GM12878 (cell line): ENCODE measurements around the gene CARD10. TPM values are rescaled to one million over a fixed set of nuclear protein-coding genes. Genes with fewer than 3 reads are reported as not detected.

ENCODE experiments used
- ATAC-seq: fragments of 200-7000 bp; cut with Tn5 transposase; 3 replicates; pipeline ENCODE4 v1.9.1; 2020; ENCODE audit warnings: mild to moderate bottlenecking, moderate library complexity
- BruUV-seq: library from RNA; stranded (reverse); fragments of 400-500 nt; replicated peaks from 2 replicates; lab custom pipeline; 2021; lab: Mats Ljungman, UMichigan
- CTCF ChIA-PET: fragments of 300-600 bp; sonication (Branson Sonifier 250); formaldehyde crosslinking; extraction: SDS; loops from one replicate; lab custom pipeline; 2021; ENCODE audit warnings: inconsistent platforms; lab: Yijun Ruan, JAX
- POLR2A ChIA-PET: fragments of 350-600 bp; formaldehyde crosslinking; extraction: SDS; loops from one replicate; lab custom pipeline; 2021; ENCODE audit warnings: inconsistent platforms; lab: Charles Lee
- RAD21 ChIA-PET: fragments of 300-600 bp; sonication (Branson Sonifier 250); formaldehyde crosslinking; loops from one replicate; lab custom pipeline; 2023; ENCODE audit warnings: antibody characterized with exemption; ENCODE audit not compliant: unreplicated experiment; lab: Charles Lee
- SMC1A ChIA-PET: fragments of 300-600 bp; sonication (Branson Sonifier 250); formaldehyde crosslinking; loops from one replicate; lab custom pipeline; 2023; ENCODE audit not compliant: unreplicated experiment, uncharacterized antibody; lab: Charles Lee
- DNase-seq: peaks from one replicate; pipeline ENCODE4 v3.0.0-alpha.2; 2011; ENCODE audit warnings: low read depth, low spot score
- FAIRE-seq: peaks from 3 replicates; lab custom pipeline; 2011; peaks lifted over from hg19 to GRCh38; lab: Jason Lieb, UNC
- H2AFZ ChIP-seq: 2 replicates; pipeline ENCODE4 v1.6.0; 2011; ENCODE audit warnings: low read depth, low read length, control low read depth; ENCODE audit not compliant: control insufficient read depth
- H3K27ac ChIP-seq: 2 replicates; pipeline ENCODE4 v1.5.1; 2011; ENCODE audit warnings: control low read depth; ENCODE audit not compliant: control insufficient read depth, insufficient read depth
- H3K27me3 ChIP-seq, 2 experiments: replicated peaks in 1 of 2; 2 replicates each; pipeline versions ENCODE4 v1.6.0 to v1.6.1; 2011; ENCODE audit warnings: low read length in 1 of 2; ENCODE audit not compliant: control insufficient read depth in 2 of 2, insufficient read depth in 2 of 2
- H3K36me3 ChIP-seq, 2 experiments: 2 replicates each; pipeline ENCODE4 v1.5.1; 2011; ENCODE audit warnings: low read length in 1 of 2; ENCODE audit not compliant: control insufficient read depth in 2 of 2, insufficient read depth in 2 of 2
- H3K4me1 ChIP-seq: 2 replicates; pipeline ENCODE4 v1.6.1; 2011; ENCODE audit warnings: mild to moderate bottlenecking, low read length, moderate library complexity, mixed read lengths; ENCODE audit not compliant: control insufficient read depth, insufficient read depth
- H3K4me2 ChIP-seq: 2 replicates; pipeline ENCODE4 v1.6.0; 2011; ENCODE audit warnings: control low read depth; ENCODE audit not compliant: control insufficient read depth, insufficient read depth
- H3K4me3 ChIP-seq: fragments of 200-600 bp; sonication (generic); 2 replicates; pipeline ENCODE4 v1.5.1; 2016
- H3K79me2 ChIP-seq: 2 replicates; pipeline ENCODE4 v1.6.0; 2011; ENCODE audit warnings: low read length; ENCODE audit not compliant: control insufficient read depth, insufficient read depth
- H3K9ac ChIP-seq: 2 replicates; pipeline ENCODE4 v1.8.0; 2011; ENCODE audit warnings: low read length, control low read depth, mixed read lengths; ENCODE audit not compliant: control insufficient read depth, insufficient read depth
- H3K9me3 ChIP-seq: replicated peaks from 3 replicates; pipeline ENCODE4 v1.5.1; 2011; ENCODE audit warnings: mild to moderate bottlenecking, low read length; ENCODE audit not compliant: control insufficient read depth, insufficient read depth
- H4K20me1 ChIP-seq: 2 replicates; pipeline ENCODE4 v1.6.0; 2011; ENCODE audit not compliant: control insufficient read depth, insufficient read depth
- BRCA1 ChIP-seq: IDR thresholded peaks from 2 replicates; pipeline ENCODE4 v1.6.1; 2011; ENCODE audit warnings: low read depth, low read length, improper control_type of control experiment
- DPF2 ChIP-seq: fragments of 450-650 bp; IDR thresholded peaks from 2 replicates; pipeline ENCODE4 v1.6.1; 2017; ENCODE audit warnings: mild to moderate bottlenecking
- FOS ChIP-seq: IDR thresholded peaks from 3 replicates; pipeline ENCODE4 v1.6.1; 2011; ENCODE audit warnings: borderline replicate concordance; ENCODE audit not compliant: insufficient read length; ENCODE audit errors: extremely low read depth
- GABPA ChIP-seq: IDR thresholded peaks from 2 replicates; pipeline ENCODE4 v1.6.1; 2014; ENCODE audit warnings: antibody characterized with exemption, low read depth, mild to moderate bottlenecking, inconsistent platforms
- NFXL1 ChIP-seq: fragments of 450-650 bp; IDR thresholded peaks from 2 replicates; pipeline ENCODE4 v1.6.1; 2017; ENCODE audit warnings: antibody characterized with exemption, mild to moderate bottlenecking, borderline replicate concordance
- NR2C2 ChIP-seq: IDR thresholded peaks from 2 replicates; pipeline ENCODE4 v1.6.1; 2011; ENCODE audit warnings: borderline replicate concordance, low read depth; ENCODE audit not compliant: control insufficient read depth, insufficient read length
- POLR2AphosphoS5 ChIP-seq: IDR thresholded peaks from 2 replicates; pipeline ENCODE4 v1.6.1; 2011; ENCODE audit warnings: mild to moderate bottlenecking, low read length, inconsistent platforms
- ZNF274 ChIP-seq: IDR thresholded peaks from one replicate; pipeline ENCODE4 v1.8.0; 2011; ENCODE audit not compliant: insufficient read length, insufficient read depth
- WGBS: methylation state at CpG from one replicate; pipeline ENCODE4 v1.1.6; 2016; ENCODE audit warnings: low lambda C conversion rate; ENCODE audit not compliant: insufficient replicate concordance, insufficient coverage; ENCODE audit errors: missing lambda C conversion rate; 5-methylcytosine and 5-hydroxymethylcytosine counted together
- in situ Hi-C: fragments of 300-500 bp; cut with MboI; formaldehyde crosslinking; loops from 9 replicates; pipeline ENCODE4 v1.14.3; 2018; ENCODE audit warnings: mixed read lengths
- intact Hi-C: fragments of 100-400 bp; cut with micrococcal nuclease; formaldehyde crosslinking; loops from one replicate; pipeline ENCODE4 v1.14.2; 2022; ENCODE audit not compliant: unreplicated experiment
- polyA plus RNA-seq, 11 experiments: library from polyadenylated mRNA; depleted of rRNA in 4 of 11; unstranded in 6 of 11; stranded (reverse) in 5 of 11; fragments of >200 nt; fragmentation: Nextera tagmentation in 4 of 11; fragmentation: Illumina TruSeq in 1 of 11; extraction: Ambion mirVana in 4 of 11; extraction: Trizol in 1 of 11; gene quantifications; 1 replicate in 1 of 11; 2 replicates in 10 of 11; pipeline versions ENCODE4 v1.2.1 to v1.2.3, GENCODE V29; 2011 to 2016; ENCODE audit warnings: inconsistent platforms in 2 of 11, missing spikeins in 2 of 11, low read depth in 1 of 11
- total RNA-seq, 4 experiments: library from RNA; depleted of rRNA in 3 of 4; stranded (reverse); fragments of >200 nt in 3 of 4; fragmentation: Illumina TruSeq in 1 of 4; extraction: Trizol in 1 of 4; gene quantifications; 2 replicates each; pipeline versions ENCODE4 v1.2.1 to v1.2.3, GENCODE V29; 2013 to 2021
- TF ChIP-seq, protein P1 (sequence below): fragments of 450-650 bp; IDR thresholded peaks from 2 replicates; pipeline ENCODE4 v1.6.1; 2016; ENCODE audit warnings: mild to moderate bottlenecking

Gene CARD10
- total and polyA plus RNA-seq, 10 of the 15 experiments (the other 5 are each of a cell fraction or from before 2014, with no cell fraction given) = 0.08 to 0.10 (median 0.10) TPM; not detected in 7

DNA sequence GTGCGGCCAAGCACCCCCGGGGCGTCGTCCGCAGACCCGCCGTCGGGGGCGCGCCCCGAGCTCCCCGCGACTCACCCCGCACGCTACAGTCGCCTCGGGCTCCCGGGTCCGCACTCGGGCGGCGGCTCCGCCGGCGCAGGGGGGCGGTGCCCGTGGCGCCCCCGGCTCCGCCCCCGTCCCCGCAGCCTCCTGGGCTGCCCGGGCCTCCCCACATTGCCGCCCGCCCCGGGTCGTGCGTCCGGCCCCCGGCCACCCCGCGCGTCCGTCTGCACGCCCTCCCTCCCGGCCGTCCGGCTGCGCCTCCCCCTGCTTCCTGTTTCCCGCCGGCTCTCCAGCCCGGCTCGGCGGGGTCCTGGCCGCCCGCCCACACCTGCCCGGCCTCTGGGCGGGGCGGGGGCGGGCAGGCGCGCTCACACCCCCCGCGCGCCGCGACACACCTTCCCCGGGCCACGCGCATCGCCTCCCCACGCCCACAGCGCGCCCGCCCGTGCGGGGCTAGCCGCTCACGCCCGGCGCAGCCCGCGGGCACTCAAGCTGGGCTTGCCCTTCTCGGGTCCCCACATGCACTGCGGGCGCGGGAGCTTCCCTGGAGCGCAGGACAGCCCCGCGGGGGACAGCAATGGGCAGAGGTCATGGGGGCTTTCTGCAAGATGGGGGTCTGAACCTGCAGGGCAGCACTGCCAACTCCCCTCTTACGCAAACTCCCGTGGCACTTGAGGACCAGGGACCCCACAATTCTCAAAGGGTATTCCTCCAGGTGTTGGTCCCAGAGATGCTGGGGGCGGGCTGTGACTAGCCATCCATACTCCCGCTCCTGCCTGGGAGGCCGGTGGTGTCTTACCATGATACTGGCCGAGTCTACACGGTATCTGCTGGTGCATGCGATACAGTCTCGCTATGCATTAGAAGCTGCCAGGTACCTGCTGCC, at the start of gene CARD10 (continued):
- TF ChIP-seq NR2C2 = no peak
- no peak for TF ChIP-seq GABPA
- TF ChIP-seq DPF2 = 0 out of 2 replicates have a peak, but pooled peaks have one; percentile 17
- no peak for TF ChIP-seq POLR2AphosphoS5
- no peak for TF ChIP-seq FOS
- no peak for TF ChIP-seq NFXL1

DNA sequence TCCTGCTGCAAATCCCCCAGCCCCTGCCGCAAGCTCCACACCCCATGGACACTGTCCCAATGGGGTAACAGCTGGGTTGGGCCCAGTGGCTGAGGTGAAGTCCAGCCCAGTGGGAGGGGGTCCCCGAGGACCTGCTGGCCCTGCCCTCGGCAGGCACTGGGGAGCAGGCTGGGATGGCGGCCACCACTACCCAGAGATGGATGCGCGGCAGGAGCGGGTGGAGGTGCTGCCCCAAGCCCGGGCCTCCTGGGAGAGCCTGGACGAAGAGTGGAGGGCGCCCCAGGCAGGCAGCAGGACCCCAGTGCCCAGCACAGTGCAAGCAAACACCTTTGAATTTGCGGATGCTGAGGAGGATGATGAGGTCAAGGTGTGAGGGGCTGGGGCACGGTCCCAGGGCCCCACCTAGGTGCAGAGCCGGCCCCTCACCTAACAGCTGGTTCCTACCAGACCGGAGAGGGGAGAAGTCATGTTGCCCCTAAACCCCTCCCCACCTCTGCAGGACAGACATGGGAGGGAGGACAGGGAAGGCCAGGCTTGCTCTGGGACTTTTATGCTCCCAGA, 49.3 kb upstream of the CARD10 start:
- H3K27me3 ChIP-seq = no peaks in the 10 kb centered on the region
- POLR2A ChIA-PET = interaction anchor here (0.6 to 2.7 kb wide), 6 partner anchors 11 to 1067 kb away, joined by 3 to 21 read pairs (median 4); partner anchors contain the start of gene LGALS2

More for the DNA sequence above, 49.3 kb upstream of the CARD10 start:
- Histone ChIP-seq H3K79me2 (no peaks in the 10 kb centered on the region), H3K4me3 (no peak overlapping the region), H4K20me1 (no peaks in the 10 kb centered on the region), H3K4me2 (no peak overlapping the region), H3K4me1 (peaks cover 11% of the 10 kb centered on the region), H3K9me3 (no peaks in the 10 kb centered on the region), H3K36me3 (no peaks in the 10 kb centered on the region)
- in situ Hi-C loops (no loop called here), intact Hi-C loops (loop anchor here (10.0 kb wide), 1 partner anchor 254 kb away; no protein-coding TSS in a partner anchor)
- DNase-seq (no peak), ATAC-seq (no peak), FAIRE-seq (no peak)
- BruUV-seq = no TSS peak
- 43% methylated on average over 14 of the region's 14 CpGs for WGBS
- RAD21 ChIA-PET = interaction anchor here (2.9 to 8.5 kb wide), 3 partner anchors 22 to 96 kb away, joined by 22 to 237 read pairs (median 154); no protein-coding TSS in a partner anchor
- no peak for TF ChIP-seq BRCA1
- TF ChIP-seq GABPA = no peak
- no peak for TF ChIP-seq ZNF274
- TF ChIP-seq, protein P1, sequence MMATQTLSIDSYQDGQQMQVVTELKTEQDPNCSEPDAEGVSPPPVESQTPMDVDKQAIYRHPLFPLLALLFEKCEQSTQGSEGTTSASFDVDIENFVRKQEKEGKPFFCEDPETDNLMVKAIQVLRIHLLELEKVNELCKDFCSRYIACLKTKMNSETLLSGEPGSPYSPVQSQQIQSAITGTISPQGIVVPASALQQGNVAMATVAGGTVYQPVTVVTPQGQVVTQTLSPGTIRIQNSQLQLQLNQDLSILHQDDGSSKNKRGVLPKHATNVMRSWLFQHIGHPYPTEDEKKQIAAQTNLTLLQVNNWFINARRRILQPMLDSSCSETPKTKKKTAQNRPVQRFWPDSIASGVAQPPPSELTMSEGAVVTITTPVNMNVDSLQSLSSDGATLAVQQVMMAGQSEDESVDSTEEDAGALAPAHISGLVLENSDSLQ = no peak
- TF ChIP-seq, all 136 proteins: peak for 0
- ChIA-PET SMC1A (interaction anchor here (1.1 to 7.2 kb wide), 5 partner anchors 14 to 96 kb away, joined by 3 to 179 read pairs (median 33); no protein-coding TSS in a partner anchor), CTCF (interaction anchor here (1.2 to 22.0 kb wide), 12 partner anchors 16 to 385 kb away, joined by 3 to 541 read pairs (median 16); partner anchors contain the start of genes C22orf23, GGA1, LGALS2 and POLR2F)
- Histone ChIP-seq H3K9ac (no peak overlapping the region), H3K27ac (no peak overlapping the region), H2AFZ (no peak overlapping the region)
